Measurements from ENCODE around the gene ABCB8. TPM values are rescaled to one million over a fixed set of nuclear protein-coding genes. Genes with fewer than 3 reads are reported as not detected.
"Not testable (repeated sequence)": the region's sequence is repeated elsewhere in the genome, so short reads cannot be mapped to it uniquely, and the experiment has no call there.

The ABCB8 gene
- total RNA-seq, 1 experiment from 2014 or later = 37.0 TPM

- no peak for DNase-seq (ENCODE audit: low read depth)
Measured at GRCh38 chr7:150997817-150998216, 30.4 kb upstream of the ABCB8 start.

- DNase-seq (ENCODE audit: low read depth) = no peak
Measured at GRCh38 chr7:150998341-150998740, 29.9 kb upstream of the ABCB8 start.

GRCh38 chr7:150999001-150999400, 29.2 kb upstream of the ABCB8 start:
- DNase-seq (ENCODE audit: low read depth) = no peak

- DNase-seq (ENCODE audit: low read depth) = no peak
Measured at GRCh38 chr7:150999497-151000230, 28.6 kb upstream of the ABCB8 start.

- no peak for DNase-seq (ENCODE audit: low read depth)
Measured at GRCh38 chr7:151000897-151001495, 27.3 kb upstream of the ABCB8 start.

GRCh38 chr7:151001546-151001945, 26.7 kb upstream of the ABCB8 start:
- no peak for DNase-seq (ENCODE audit: low read depth)

- peak; percentile 33 for DNase-seq (ENCODE audit: low read depth)
Measured at GRCh38 chr7:151003572-151003971, 24.7 kb upstream of the ABCB8 start.

- DNase-seq (ENCODE audit: low read depth) = no peak
Measured at GRCh38 chr7:151005566-151005965, 22.7 kb upstream of the ABCB8 start.

- no peak for DNase-seq (ENCODE audit: low read depth)
Measured at GRCh38 chr7:151006590-151007300, 21.5 kb upstream of the ABCB8 start.

- no peak for DNase-seq (ENCODE audit: low read depth)
Measured at GRCh38 chr7:151007469-151007898, 20.8 kb upstream of the ABCB8 start.

GRCh38 chr7:151008143-151008510, 20.1 kb upstream of the ABCB8 start:
- no peak for DNase-seq (ENCODE audit: low read depth)

GRCh38 chr7:151008511-151009323, 19.5 kb upstream of the ABCB8 start:
- peak; percentile 91 for DNase-seq (ENCODE audit: low read depth)

- DNase-seq (ENCODE audit: low read depth) = no peak
Measured at GRCh38 chr7:151009327-151010036, 18.8 kb upstream of the ABCB8 start.

- no peak for DNase-seq (ENCODE audit: low read depth)
Measured at GRCh38 chr7:151010037-151010306, 18.3 kb upstream of the ABCB8 start.

- no peak for DNase-seq (ENCODE audit: low read depth)
Measured at GRCh38 chr7:151010307-151011096, 17.7 kb upstream of the ABCB8 start.

- no peak for DNase-seq (ENCODE audit: low read depth)
Measured at GRCh38 chr7:151011097-151011409, 17.2 kb upstream of the ABCB8 start.

GRCh38 chr7:151011616-151012015, 16.6 kb upstream of the ABCB8 start:
- DNase-seq (ENCODE audit: low read depth) = not testable (repeated sequence)

- DNase-seq (ENCODE audit: low read depth) = no peak
Measured at GRCh38 chr7:151012031-151012692, 16.1 kb upstream of the ABCB8 start.

- no peak for DNase-seq (ENCODE audit: low read depth)
Measured at GRCh38 chr7:151012911-151013347, 15.3 kb upstream of the ABCB8 start.

- no peak for DNase-seq (ENCODE audit: low read depth)
Measured at GRCh38 chr7:151013356-151013732, 14.9 kb upstream of the ABCB8 start.

Data from HT1080 (cell line).